SU-DHL-6 (cell line): Measurements from ENCODE around the gene KAT6B.

ENCODE experiments used
- H2AFZ ChIP-seq: fragments of 200-600 bp; sonication (generic); 2 replicates; pipeline ENCODE4 v1.6.1; 2014; ENCODE audit warnings: low read depth, mild to moderate bottlenecking, moderate library complexity, mixed read lengths, antibody characterized with exemption, low read length; ENCODE audit not compliant: severe bottlenecking
- H3F3A ChIP-seq: fragments of 200-600 bp; shearing (Covaris generic); 2 replicates; pipeline ENCODE4 v1.6.0; 2016; ENCODE audit warnings: antibody characterized with exemption, mild to moderate bottlenecking; ENCODE audit not compliant: insufficient read depth
- H3K27ac ChIP-seq: fragments of 200-600 bp; sonication (generic); 2 replicates; pipeline ENCODE4 v1.5.1; 2016; ENCODE audit warnings: low read depth, mild to moderate bottlenecking, low read length, moderate library complexity, mixed read lengths
- H3K27me3 ChIP-seq: fragments of 200-600 bp; sonication (generic), shearing (Covaris generic); 2 replicates; pipeline ENCODE4 v1.6.0; 2014; ENCODE audit warnings: mild to moderate bottlenecking, low read length
- H3K36me3 ChIP-seq: fragments of 200-600 bp; sonication (generic); 2 replicates; pipeline ENCODE4 v1.6.1; 2014; ENCODE audit warnings: mild to moderate bottlenecking, low read length, mixed read lengths
- H3K4me2 ChIP-seq: fragments of 300-600, 200-600 bp; shearing (Covaris generic), sonication (generic); 2 replicates; pipeline ENCODE4 v1.6.0; 2014; ENCODE audit warnings: low read length, low read depth, mild to moderate bottlenecking; ENCODE audit not compliant: poor library complexity, severe bottlenecking
- H3K4me3 ChIP-seq: fragments of 200-600 bp; sonication (generic); 2 replicates; pipeline ENCODE4 v1.5.1; 2014; ENCODE audit warnings: antibody characterized with exemption, low read length, mild to moderate bottlenecking, mixed read lengths; ENCODE audit not compliant: insufficient read depth, poor library complexity, severe bottlenecking
- H3K79me2 ChIP-seq: fragments of 200-600 bp; sonication (generic); 2 replicates; pipeline ENCODE4 v1.6.1; 2014; ENCODE audit warnings: mild to moderate bottlenecking, low read length, moderate library complexity; ENCODE audit not compliant: insufficient read depth
- H3K9ac ChIP-seq: fragments of 200-600 bp; sonication (generic); 2 replicates; pipeline ENCODE4 v1.7.0; 2014; ENCODE audit warnings: mild to moderate bottlenecking, low read length
- H3K9me2 ChIP-seq: fragments of 200-600 bp; sonication (generic); replicated peaks from 2 replicates; pipeline ENCODE4 v1.6.1; 2014; ENCODE audit warnings: low read length; ENCODE audit not compliant: insufficient read depth
- H3K9me3 ChIP-seq: fragments of 200-600 bp; sonication (generic); 2 replicates; pipeline ENCODE4 v1.6.1; 2014; ENCODE audit warnings: low read length, mixed read lengths; ENCODE audit not compliant: insufficient read depth
- H4K20me1 ChIP-seq: fragments of 200-600 bp; sonication (generic); 2 replicates; pipeline ENCODE4 v1.6.1; 2014; ENCODE audit warnings: low read depth, mild to moderate bottlenecking, antibody characterized with exemption, low read length, moderate library complexity, mixed read lengths
- EZH2phosphoT487 ChIP-seq: fragments of 200-600 bp; sonication (generic), shearing (Covaris generic); conservative IDR thresholded peaks from 2 replicates; pipeline ENCODE4 v1.6.1; 2018; ENCODE audit warnings: mild to moderate bottlenecking, antibody characterized with exemption, low read length, moderate library complexity, mixed read lengths
- TF ChIP-seq, protein P1 (sequence below): fragments of 200-600 bp; sonication (generic); IDR thresholded peaks from one replicate; pipeline ENCODE4 v1.5.1; 2017; ENCODE audit warnings: antibody characterized with exemption, mild to moderate bottlenecking, low read length, moderate library complexity; ENCODE audit not compliant: insufficient read depth, poor library complexity, severe bottlenecking

KAT6B gene

DNA sequence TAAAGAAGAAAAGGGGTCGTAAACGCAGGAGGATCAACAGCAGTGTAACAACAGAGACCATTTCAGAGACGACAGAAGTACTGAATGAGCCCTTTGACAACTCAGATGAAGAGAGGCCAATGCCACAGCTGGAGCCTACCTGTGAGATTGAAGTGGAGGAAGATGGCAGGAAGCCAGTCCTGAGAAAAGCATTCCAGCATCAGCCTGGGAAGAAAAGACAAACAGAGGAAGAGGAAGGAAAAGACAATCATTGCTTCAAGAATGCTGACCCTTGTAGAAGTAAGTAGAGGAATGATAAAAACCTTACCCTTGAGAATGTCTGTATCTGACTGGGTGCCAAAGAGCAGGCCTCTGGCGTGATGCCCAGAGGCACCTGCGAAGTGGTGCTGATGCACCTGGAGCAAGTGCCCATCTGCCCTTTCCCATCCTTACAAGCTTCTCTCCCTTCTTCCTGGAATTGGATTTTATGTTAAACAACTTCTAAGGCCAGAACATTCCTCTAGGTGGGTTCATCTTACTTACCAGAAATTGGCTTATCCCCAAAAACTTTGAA lies 198.6 kb downstream of the KAT6B start:
- Histone ChIP-seq H3K4me3 (no peak overlapping the region), H3K79me2 (no peaks in the 10 kb centered on the region), H3F3A (no peaks in the 10 kb centered on the region), H2AFZ (no peak overlapping the region), H4K20me1 (no peaks in the 10 kb centered on the region), H3K9me2 (no peaks in the 10 kb centered on the region), H3K9ac (no peak overlapping the region), H3K9me3 (no peaks in the 10 kb centered on the region), H3K36me3 (peaks cover 3% of the 10 kb centered on the region; the same call in 1 of the 2 replicates), H3K27ac (no peak overlapping the region), H3K4me2 (no peak overlapping the region), H3K27me3 (no peaks in the 10 kb centered on the region)
- TF ChIP-seq, protein P1, sequence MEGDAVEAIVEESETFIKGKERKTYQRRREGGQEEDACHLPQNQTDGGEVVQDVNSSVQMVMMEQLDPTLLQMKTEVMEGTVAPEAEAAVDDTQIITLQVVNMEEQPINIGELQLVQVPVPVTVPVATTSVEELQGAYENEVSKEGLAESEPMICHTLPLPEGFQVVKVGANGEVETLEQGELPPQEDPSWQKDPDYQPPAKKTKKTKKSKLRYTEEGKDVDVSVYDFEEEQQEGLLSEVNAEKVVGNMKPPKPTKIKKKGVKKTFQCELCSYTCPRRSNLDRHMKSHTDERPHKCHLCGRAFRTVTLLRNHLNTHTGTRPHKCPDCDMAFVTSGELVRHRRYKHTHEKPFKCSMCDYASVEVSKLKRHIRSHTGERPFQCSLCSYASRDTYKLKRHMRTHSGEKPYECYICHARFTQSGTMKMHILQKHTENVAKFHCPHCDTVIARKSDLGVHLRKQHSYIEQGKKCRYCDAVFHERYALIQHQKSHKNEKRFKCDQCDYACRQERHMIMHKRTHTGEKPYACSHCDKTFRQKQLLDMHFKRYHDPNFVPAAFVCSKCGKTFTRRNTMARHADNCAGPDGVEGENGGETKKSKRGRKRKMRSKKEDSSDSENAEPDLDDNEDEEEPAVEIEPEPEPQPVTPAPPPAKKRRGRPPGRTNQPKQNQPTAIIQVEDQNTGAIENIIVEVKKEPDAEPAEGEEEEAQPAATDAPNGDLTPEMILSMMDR = no peak
- TF ChIP-seq EZH2phosphoT487 = no peak

DNA sequence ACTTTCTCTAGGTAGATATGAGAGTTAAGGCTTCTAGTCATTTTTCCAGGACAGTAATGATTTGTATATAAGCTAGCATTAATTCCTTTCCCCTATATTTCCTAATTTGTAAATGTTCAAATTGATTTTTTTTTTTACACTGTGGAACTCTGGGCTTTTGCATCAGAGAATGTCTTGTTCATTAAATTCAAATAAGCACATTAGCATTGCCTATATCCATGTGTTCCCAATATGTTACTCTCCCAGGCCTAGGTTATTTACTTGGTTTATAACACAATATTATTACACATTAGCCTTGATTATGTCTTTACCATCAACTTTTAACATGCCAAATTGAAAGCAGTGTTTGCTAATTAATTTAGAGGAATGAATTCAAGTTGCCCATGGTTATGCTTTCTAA lies 201.6 kb downstream of the KAT6B start:
- Histone ChIP-seq H3K36me3 (peaks cover 3% of the 10 kb centered on the region; the same call in 1 of the 2 replicates), H3K4me2 (no peak overlapping the region), H2AFZ (no peak overlapping the region), H4K20me1 (no peaks in the 10 kb centered on the region), H3K9me3 (no peaks in the 10 kb centered on the region), H3K4me3 (no peak overlapping the region), H3K9ac (no peak overlapping the region), H3F3A (no peaks in the 10 kb centered on the region), H3K9me2 (no peaks in the 10 kb centered on the region), H3K79me2 (no peaks in the 10 kb centered on the region), H3K27me3 (no peaks in the 10 kb centered on the region), H3K27ac (no peak overlapping the region)
- no peak for TF ChIP-seq EZH2phosphoT487
- TF ChIP-seq, protein P1 = no peak

DNA sequence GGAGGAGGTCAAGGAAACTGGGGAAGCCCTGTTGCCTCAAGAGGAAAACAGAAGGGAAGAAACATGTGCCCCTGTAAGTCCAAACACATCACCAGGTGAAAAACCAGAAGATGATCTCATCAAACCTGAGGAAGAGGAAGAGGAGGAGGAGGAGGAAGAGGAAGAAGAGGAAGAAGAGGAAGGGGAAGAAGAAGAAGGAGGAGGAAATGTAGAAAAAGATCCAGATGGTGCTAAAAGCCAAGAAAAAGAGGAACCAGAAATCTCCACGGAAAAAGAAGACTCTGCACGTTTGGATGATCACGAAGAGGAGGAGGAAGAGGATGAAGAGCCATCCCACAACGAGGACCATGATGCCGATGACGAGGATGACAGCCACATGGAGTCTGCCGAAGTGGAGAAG lies 202.3 kb downstream of the KAT6B start:
- H3K79me2 ChIP-seq = no peaks in the 10 kb centered on the region
- no peaks in the 10 kb centered on the region for H4K20me1 ChIP-seq
- no peaks in the 10 kb centered on the region for H3K9me2 ChIP-seq
- H3K4me2 ChIP-seq = no peak overlapping the region
- no peaks in the 10 kb centered on the region for H3K9me3 ChIP-seq
- H3K27me3 ChIP-seq = no peaks in the 10 kb centered on the region
- H3K36me3 ChIP-seq = peaks cover 3% of the 10 kb centered on the region; the same call in 1 of the 2 replicates
- no peak overlapping the region for H3K4me3 ChIP-seq
- no peaks in the 10 kb centered on the region for H3F3A ChIP-seq
- H3K9ac ChIP-seq = no peak overlapping the region
- TF ChIP-seq, protein P1 = no peak
- no peak for TF ChIP-seq EZH2phosphoT487
- no peak overlapping the region for H3K27ac ChIP-seq
- no peak overlapping the region for H2AFZ ChIP-seq
